SK-N-SH (cell line): ENCODE data around the gene MSL1.

Experiments used
- GABPA ChIP-seq: IDR thresholded peaks from 2 replicates; pipeline ENCODE4 v1.4.0; 2012; ENCODE audit warnings: low read depth, mild to moderate bottlenecking
- GATA2 ChIP-seq: sonication (generic); formaldehyde crosslinking; IDR thresholded peaks from 2 replicates; pipeline ENCODE4 v1.5.0; 2020; ENCODE audit warnings: mild to moderate bottlenecking, missing genetic modification reagents
- MEF2A ChIP-seq: IDR thresholded peaks from 2 replicates; pipeline ENCODE4 v1.4.0; 2012; ENCODE audit warnings: low read depth, borderline replicate concordance
- RAD21 ChIP-seq: IDR thresholded peaks from 2 replicates; pipeline ENCODE4 v1.6.1; 2012; ENCODE audit warnings: mild to moderate bottlenecking, low read length
- REST ChIP-seq: IDR thresholded peaks from 2 replicates; pipeline ENCODE4 v1.6.1; 2012; ENCODE audit warnings: mild to moderate bottlenecking, low read depth, low read length, moderate library complexity
- SIN3A ChIP-seq: IDR thresholded peaks from 2 replicates; pipeline ENCODE4 v1.6.1; 2012; ENCODE audit warnings: low read depth, mild to moderate bottlenecking, low read length, moderate library complexity, borderline replicate concordance
- TAF1 ChIP-seq: IDR thresholded peaks from 2 replicates; pipeline ENCODE4 v1.6.1; 2012; ENCODE audit warnings: low read depth, mild to moderate bottlenecking, low read length, moderate library complexity, borderline replicate concordance
- TCF12 ChIP-seq: IDR thresholded peaks from 2 replicates; pipeline ENCODE4 v1.4.0; 2012
- TF ChIP-seq, protein P1 (sequence below): fragments of 200-600 bp; sonication (generic); IDR thresholded peaks from 2 replicates; pipeline ENCODE4 v1.6.1; 2017; ENCODE audit warnings: antibody characterized with exemption, mild to moderate bottlenecking, moderate library complexity

DNA sequence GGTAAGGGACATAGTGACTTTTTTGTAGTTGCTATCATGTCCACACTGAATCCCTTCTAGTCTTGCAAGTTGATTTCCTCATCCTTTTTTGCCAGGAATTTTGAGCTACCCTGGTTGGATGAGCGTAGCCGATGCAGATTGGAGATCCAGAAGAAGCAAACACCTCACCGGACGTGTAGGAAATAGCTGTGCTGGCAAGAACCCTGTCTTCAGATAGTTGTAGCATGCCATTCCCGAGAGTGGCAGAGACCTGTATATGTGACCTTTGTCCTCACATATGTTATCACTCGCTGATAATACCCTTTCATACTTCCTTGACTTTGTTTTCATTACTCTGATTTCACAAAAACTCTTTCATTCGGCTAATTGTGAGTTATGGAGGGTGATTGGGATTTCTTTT lies 12.4 kb downstream of the MSL1 start:
- TF ChIP-seq, protein P1, sequence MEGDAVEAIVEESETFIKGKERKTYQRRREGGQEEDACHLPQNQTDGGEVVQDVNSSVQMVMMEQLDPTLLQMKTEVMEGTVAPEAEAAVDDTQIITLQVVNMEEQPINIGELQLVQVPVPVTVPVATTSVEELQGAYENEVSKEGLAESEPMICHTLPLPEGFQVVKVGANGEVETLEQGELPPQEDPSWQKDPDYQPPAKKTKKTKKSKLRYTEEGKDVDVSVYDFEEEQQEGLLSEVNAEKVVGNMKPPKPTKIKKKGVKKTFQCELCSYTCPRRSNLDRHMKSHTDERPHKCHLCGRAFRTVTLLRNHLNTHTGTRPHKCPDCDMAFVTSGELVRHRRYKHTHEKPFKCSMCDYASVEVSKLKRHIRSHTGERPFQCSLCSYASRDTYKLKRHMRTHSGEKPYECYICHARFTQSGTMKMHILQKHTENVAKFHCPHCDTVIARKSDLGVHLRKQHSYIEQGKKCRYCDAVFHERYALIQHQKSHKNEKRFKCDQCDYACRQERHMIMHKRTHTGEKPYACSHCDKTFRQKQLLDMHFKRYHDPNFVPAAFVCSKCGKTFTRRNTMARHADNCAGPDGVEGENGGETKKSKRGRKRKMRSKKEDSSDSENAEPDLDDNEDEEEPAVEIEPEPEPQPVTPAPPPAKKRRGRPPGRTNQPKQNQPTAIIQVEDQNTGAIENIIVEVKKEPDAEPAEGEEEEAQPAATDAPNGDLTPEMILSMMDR, result no peak
- TF ChIP-seq TAF1 (no peak), TCF12 (no peak), MEF2A (no peak), GABPA (no peak), REST (no peak), RAD21 (no peak), SIN3A (no peak), GATA2 (CRISPR knock-in tag) (no peak)
